HepG2 (cell line): Measurements from ENCODE around the gene KIRREL2. TPM values are rescaled to one million over a fixed set of nuclear protein-coding genes. Genes with fewer than 3 reads are reported as not detected.

Experiments used
- CHD2 ChIP-seq: IDR thresholded peaks from 2 replicates; pipeline ENCODE4 v1.6.1; 2011; ENCODE audit warnings: low read depth, low read length, improper control_type of control experiment
- ELF3 ChIP-seq: IDR thresholded peaks from 2 replicates; pipeline ENCODE4 v1.6.1; 2016; ENCODE audit warnings: missing genetic modification reagents, missing compliant biosample characterization
- KLF6 ChIP-seq: IDR thresholded peaks from 2 replicates; pipeline ENCODE4 v1.8.0; 2016; ENCODE audit warnings: missing biosample characterization, missing genetic modification reagents
- SMYD3 ChIP-seq: sonication (generic); formaldehyde crosslinking; IDR thresholded peaks from 2 replicates; pipeline ENCODE4 v1.8.1; 2023; ENCODE audit warnings: mild to moderate bottlenecking, missing genetic modification reagents
- TAF1 ChIP-seq: sonication (generic); formaldehyde crosslinking; IDR thresholded peaks from 2 replicates; pipeline ENCODE4 v1.4.0; 2020; ENCODE audit warnings: missing genetic modification reagents
- TCF7L2 ChIP-seq: IDR thresholded peaks from 2 replicates; pipeline ENCODE4 v1.6.1; 2011; ENCODE audit warnings: mild to moderate bottlenecking, low read depth, low read length, moderate library complexity
- TGIF2 ChIP-seq: IDR thresholded peaks from 2 replicates; pipeline ENCODE4 v1.6.1; 2016; ENCODE audit warnings: control low read depth, missing compliant biosample characterization
- WIZ ChIP-seq: sonication (generic); formaldehyde crosslinking; IDR thresholded peaks from 2 replicates; pipeline ENCODE4 v1.5.1; 2020; ENCODE audit warnings: mild to moderate bottlenecking, missing genetic modification reagents
- ZNF354B ChIP-seq: sonication (generic); formaldehyde crosslinking; IDR thresholded peaks from 2 replicates; pipeline ENCODE4 v1.8.0; 2022; ENCODE audit warnings: mild to moderate bottlenecking, missing genetic modification reagents
- ZNF407 ChIP-seq: sonication (generic); formaldehyde crosslinking; IDR thresholded peaks from one replicate; pipeline ENCODE4 v1.5.1; 2020; ENCODE audit warnings: mild to moderate bottlenecking, missing genetic modification reagents; ENCODE audit errors: not compliant biosample characterization
- ZNF44 ChIP-seq: sonication (generic); formaldehyde crosslinking; IDR thresholded peaks from 2 replicates; pipeline ENCODE4 v1.5.1; 2020; ENCODE audit warnings: mild to moderate bottlenecking, missing genetic modification reagents
- ZNF589 ChIP-seq: sonication (generic); formaldehyde crosslinking; conservative IDR thresholded peaks from 2 replicates; pipeline ENCODE4 v1.8.0; 2022; ENCODE audit warnings: mild to moderate bottlenecking, moderate library complexity, missing genetic modification reagents
- ZNF747 ChIP-seq: sonication (generic); formaldehyde crosslinking; IDR thresholded peaks from 2 replicates; pipeline ENCODE4 v1.8.1; 2023; ENCODE audit warnings: missing genetic modification reagents, mild to moderate bottlenecking, borderline replicate concordance
- polyA plus RNA-seq, 8 experiments: library from polyadenylated mRNA; depleted of rRNA in 3 of 8; stranded (reverse) in 7 of 8; unstranded in 1 of 8; fragments of >200 nt; fragmentation: Illumina TruSeq in 4 of 8; extraction: Trizol in 4 of 8; gene quantifications; 2 replicates each; pipeline versions ENCODE4 v1.2.1 to v1.2.3, GENCODE V29; 2011 to 2016; ENCODE audit warnings: low read depth in 4 of 8, missing spikeins in 1 of 8, mixed read lengths in 1 of 8; ENCODE audit not compliant: insufficient read depth in 1 of 8
- total RNA-seq, 5 experiments: library from RNA; depleted of rRNA; stranded (reverse); fragments of >200 nt; fragmentation: Illumina TruSeq; extraction: Trizol; gene quantifications; 2 replicates each; pipeline ENCODE4 v1.2.3, GENCODE V29; 2016; ENCODE audit warnings: low read depth in 1 of 5
- TF ChIP-seq, protein P1 (sequence below): sonication (generic); formaldehyde crosslinking; IDR thresholded peaks from 2 replicates; pipeline ENCODE4 v1.4.0; 2020; ENCODE audit warnings: mild to moderate bottlenecking, missing genetic modification reagents
- TF ChIP-seq, protein P2 (sequence below), 2 experiments: IDR thresholded peaks; 2 replicates each; pipeline ENCODE4 v1.6.1; 2011 to 2012; ENCODE audit warnings: low read length in 2 of 2, borderline replicate concordance in 1 of 2, low read depth in 1 of 2, mild to moderate bottlenecking in 1 of 2, moderate library complexity in 1 of 2

KIRREL2 gene
- total and polyA plus RNA-seq, 2 of the 13 experiments (the other 11 are each of a cell fraction or from before 2014, with no cell fraction given) = 0.18 to 2.4 TPM

- TF ChIP-seq ZNF407 (CRISPR knock-in tag) = peak; percentile 20
- TF ChIP-seq, protein P1, sequence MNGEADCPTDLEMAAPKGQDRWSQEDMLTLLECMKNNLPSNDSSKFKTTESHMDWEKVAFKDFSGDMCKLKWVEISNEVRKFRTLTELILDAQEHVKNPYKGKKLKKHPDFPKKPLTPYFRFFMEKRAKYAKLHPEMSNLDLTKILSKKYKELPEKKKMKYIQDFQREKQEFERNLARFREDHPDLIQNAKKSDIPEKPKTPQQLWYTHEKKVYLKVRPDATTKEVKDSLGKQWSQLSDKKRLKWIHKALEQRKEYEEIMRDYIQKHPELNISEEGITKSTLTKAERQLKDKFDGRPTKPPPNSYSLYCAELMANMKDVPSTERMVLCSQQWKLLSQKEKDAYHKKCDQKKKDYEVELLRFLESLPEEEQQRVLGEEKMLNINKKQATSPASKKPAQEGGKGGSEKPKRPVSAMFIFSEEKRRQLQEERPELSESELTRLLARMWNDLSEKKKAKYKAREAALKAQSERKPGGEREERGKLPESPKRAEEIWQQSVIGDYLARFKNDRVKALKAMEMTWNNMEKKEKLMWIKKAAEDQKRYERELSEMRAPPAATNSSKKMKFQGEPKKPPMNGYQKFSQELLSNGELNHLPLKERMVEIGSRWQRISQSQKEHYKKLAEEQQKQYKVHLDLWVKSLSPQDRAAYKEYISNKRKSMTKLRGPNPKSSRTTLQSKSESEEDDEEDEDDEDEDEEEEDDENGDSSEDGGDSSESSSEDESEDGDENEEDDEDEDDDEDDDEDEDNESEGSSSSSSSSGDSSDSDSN (CRISPR knock-in tag) = peak; percentile 77
- TF ChIP-seq SMYD3 = no peak
- no peak; the same call in 1 of the 2 replicates for TF ChIP-seq KLF6 (CRISPR knock-in tag)
- TF ChIP-seq TCF7L2 = no peak
- no peak for TF ChIP-seq ZNF354B (CRISPR knock-in tag)
- TF ChIP-seq ELF3 = no peak
- TF ChIP-seq ZNF747 (CRISPR knock-in tag) = peak; percentile 76; the same call in 1 of the 2 replicates
- TF ChIP-seq CHD2 = no peak
- TF ChIP-seq ZNF589 (CRISPR knock-in tag) = no peak; the same call in 1 of the 2 replicates
- TF ChIP-seq TAF1 (CRISPR knock-in tag) = peak; percentile 76
- no peak for TF ChIP-seq WIZ (CRISPR knock-in tag)
- peak; percentile 44 for TF ChIP-seq TGIF2 (CRISPR knock-in tag)
- no peak for TF ChIP-seq ZNF44 (CRISPR knock-in tag)
- TF ChIP-seq, protein P2, sequence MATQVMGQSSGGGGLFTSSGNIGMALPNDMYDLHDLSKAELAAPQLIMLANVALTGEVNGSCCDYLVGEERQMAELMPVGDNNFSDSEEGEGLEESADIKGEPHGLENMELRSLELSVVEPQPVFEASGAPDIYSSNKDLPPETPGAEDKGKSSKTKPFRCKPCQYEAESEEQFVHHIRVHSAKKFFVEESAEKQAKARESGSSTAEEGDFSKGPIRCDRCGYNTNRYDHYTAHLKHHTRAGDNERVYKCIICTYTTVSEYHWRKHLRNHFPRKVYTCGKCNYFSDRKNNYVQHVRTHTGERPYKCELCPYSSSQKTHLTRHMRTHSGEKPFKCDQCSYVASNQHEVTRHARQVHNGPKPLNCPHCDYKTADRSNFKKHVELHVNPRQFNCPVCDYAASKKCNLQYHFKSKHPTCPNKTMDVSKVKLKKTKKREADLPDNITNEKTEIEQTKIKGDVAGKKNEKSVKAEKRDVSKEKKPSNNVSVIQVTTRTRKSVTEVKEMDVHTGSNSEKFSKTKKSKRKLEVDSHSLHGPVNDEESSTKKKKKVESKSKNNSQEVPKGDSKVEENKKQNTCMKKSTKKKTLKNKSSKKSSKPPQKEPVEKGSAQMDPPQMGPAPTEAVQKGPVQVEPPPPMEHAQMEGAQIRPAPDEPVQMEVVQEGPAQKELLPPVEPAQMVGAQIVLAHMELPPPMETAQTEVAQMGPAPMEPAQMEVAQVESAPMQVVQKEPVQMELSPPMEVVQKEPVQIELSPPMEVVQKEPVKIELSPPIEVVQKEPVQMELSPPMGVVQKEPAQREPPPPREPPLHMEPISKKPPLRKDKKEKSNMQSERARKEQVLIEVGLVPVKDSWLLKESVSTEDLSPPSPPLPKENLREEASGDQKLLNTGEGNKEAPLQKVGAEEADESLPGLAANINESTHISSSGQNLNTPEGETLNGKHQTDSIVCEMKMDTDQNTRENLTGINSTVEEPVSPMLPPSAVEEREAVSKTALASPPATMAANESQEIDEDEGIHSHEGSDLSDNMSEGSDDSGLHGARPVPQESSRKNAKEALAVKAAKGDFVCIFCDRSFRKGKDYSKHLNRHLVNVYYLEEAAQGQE (IDR thresholded peaks at IDR 0.05; ENCODE audit: borderline replicate concordance in 1 of 2, low read depth in 1 of 2, low read length in 2 of 2) = peak in 1 of 2 experiments; percentile 24; a peak in 1 of 4 replicates
These were observed 44.3 kb upstream of the KIRREL2 start, which contains the start of gene PRODH2 (continued) for GRCh38 chr19:35812220-35813042.
